Thyroid gland (tissue), 4 donors: Measurements from ENCODE around the gene UNC119. TPM values are rescaled to one million over a fixed set of nuclear protein-coding genes. Genes with fewer than 3 reads are reported as not detected.
A peak's percentile ranks its signal among the peaks of the same experiment; 100 is the strongest.

ENCODE experiments used
- DNase-seq, 2 donors: peaks; one replicate each; pipeline ENCODE4 v3.0.0-alpha.2; 2019
- H3K27ac ChIP-seq, 3 donors: fragments of 200-600 bp; sonication (generic); 1 replicate in 2 of 3; 2 replicates in 1 of 3; pipeline ENCODE4 v1.5.1; 2016 to 2019; ENCODE audit warnings: mild to moderate bottlenecking in 1 of 3, moderate library complexity in 1 of 3
- H3K27me3 ChIP-seq: fragments of 200-600 bp; sonication (generic); one replicate; pipeline ENCODE4 v1.5.1; 2019
- H3K36me3 ChIP-seq, 2 donors: fragments of 200-600 bp; sonication (generic); one replicate each; pipeline ENCODE4 v1.5.1; 2016 to 2019
- H3K4me1 ChIP-seq, 2 donors: fragments of 200-600 bp; sonication (generic); one replicate each; pipeline ENCODE4 v1.5.1; 2017 to 2019
- H3K4me3 ChIP-seq, 3 donors: fragments of 200-600 bp; sonication (generic); replicated peaks in 1 of 3; 1 replicate in 2 of 3; 2 replicates in 1 of 3; pipeline ENCODE4 v1.5.1; 2016; ENCODE audit warnings: mild to moderate bottlenecking in 1 of 3
- H3K9me3 ChIP-seq: fragments of 200-600 bp; sonication (generic); one replicate; pipeline ENCODE4 v1.5.1; 2017
- POLR2A ChIP-seq, 2 donors: fragments of 450-650 bp; IDR thresholded peaks; one replicate each; pipeline ENCODE4 v1.6.1; 2017; ENCODE audit warnings: antibody characterized with exemption in 2 of 2, mild to moderate bottlenecking in 2 of 2, moderate library complexity in 1 of 2
- WGBS, 2 donors: methylation state at CpG; one replicate each; pipeline ENCODE4 v1.1.5; 2017; 5-methylcytosine and 5-hydroxymethylcytosine counted together
- intact Hi-C: fragments of 100-400 bp; cut with DNase I; formaldehyde crosslinking; loops from one replicate; pipeline ENCODE4 v1.15.1; 2023
- total RNA-seq, 4 donors: library from RNA; depleted of rRNA; stranded (reverse); fragments of >200 nt; gene quantifications; one replicate each; pipeline ENCODE4 v1.2.3, GENCODE V29; 2016
- TF ChIP-seq, protein P1 (sequence below), 6 experiments: fragments of 200-600 bp in 3 of 6; fragments of 450-650 bp in 3 of 6; sonication (generic) in 3 of 6; IDR thresholded peaks; one replicate each; pipeline ENCODE4 v1.5.1; 2016 to 2019; ENCODE audit warnings: antibody characterized with exemption in 6 of 6, mild to moderate bottlenecking in 2 of 6, inconsistent platforms in 1 of 6, moderate library complexity in 1 of 6

UNC119 gene
- total RNA-seq, 4 donors from 2014 or later: 29.8 to 43.9 (median 36.0) TPM

DNA sequence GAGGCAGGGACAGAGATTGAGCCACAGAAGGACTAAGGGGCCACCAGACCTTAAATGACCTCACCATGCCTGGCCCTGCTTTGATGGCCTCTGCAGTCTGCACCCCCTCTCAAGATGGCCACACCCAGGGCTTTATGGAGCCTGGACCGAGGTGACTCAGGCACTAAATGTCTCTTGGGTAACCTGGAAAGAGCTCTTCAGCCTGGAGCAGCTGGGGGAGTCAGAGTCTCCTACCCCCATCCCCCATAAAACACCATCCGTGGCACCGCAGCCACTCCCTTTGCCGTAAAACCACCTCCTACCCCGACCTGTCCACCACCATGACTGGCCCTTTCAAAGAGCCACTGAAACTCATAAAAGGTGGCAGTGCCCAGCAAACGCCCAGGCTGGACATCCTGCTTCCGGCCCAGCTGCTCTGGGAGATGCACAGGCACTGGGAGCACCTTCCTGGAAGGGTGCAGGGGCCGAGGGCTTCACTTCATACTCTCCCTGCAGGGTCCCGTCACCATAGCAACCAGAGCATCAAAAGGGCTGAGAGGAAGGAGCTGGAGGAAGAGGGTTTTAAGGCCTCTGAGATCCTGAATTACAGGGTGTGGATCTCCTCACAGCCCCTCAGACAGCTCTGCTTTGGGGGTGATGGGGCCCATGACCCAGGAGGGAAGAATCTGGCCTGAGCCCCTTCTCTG lies 24.0 kb downstream of the UNC119 start:
- Histone ChIP-seq H3K9me3 (no peaks in the 10 kb centered on the region), H3K27me3 (no peaks in the 10 kb centered on the region), H3K36me3 (no peaks in the 10 kb centered on the region), H3K27ac (no peak overlapping the region), H3K4me1 (peaks cover 25 to 49% of the 10 kb centered on the region in 2 donors), H3K4me3 (no peak overlapping the region)
- intact Hi-C loops: no loop called here
- WGBS, 2 donors: 81 to 87% methylated on average over 4 to 9 of the region's 9 CpGs
- no peak for TF ChIP-seq POLR2A (IDR thresholded peaks at IDR 0.05)
- DNase-seq: no peak

DNA sequence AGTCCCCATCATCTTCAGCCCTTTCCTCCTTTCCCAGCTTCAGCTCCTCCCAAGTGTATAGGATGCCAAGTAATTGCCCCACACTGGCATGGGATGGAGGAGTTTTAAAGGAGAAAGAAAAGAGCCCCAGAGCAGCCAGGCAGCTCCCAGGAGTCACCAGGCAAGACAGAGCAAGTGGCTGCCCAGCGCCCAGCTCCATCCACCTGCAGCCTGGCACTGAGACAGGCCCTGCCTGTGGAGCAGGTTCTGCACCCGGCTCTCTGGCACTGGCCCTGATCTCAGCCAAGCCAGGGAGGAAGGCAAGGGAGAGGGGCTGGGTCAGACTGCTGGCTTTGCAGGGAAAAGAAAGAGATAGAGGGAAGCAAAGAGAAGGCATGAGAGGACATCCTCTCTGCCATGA lies 24.6 kb downstream of the UNC119 start:
- no peaks in the 10 kb centered on the region for H3K36me3 ChIP-seq
- H3K4me1 ChIP-seq: peaks cover 30 to 52% of the 10 kb centered on the region in 2 donors
- TF ChIP-seq POLR2A (IDR thresholded peaks at IDR 0.05): no peak
- TF ChIP-seq, protein P1, sequence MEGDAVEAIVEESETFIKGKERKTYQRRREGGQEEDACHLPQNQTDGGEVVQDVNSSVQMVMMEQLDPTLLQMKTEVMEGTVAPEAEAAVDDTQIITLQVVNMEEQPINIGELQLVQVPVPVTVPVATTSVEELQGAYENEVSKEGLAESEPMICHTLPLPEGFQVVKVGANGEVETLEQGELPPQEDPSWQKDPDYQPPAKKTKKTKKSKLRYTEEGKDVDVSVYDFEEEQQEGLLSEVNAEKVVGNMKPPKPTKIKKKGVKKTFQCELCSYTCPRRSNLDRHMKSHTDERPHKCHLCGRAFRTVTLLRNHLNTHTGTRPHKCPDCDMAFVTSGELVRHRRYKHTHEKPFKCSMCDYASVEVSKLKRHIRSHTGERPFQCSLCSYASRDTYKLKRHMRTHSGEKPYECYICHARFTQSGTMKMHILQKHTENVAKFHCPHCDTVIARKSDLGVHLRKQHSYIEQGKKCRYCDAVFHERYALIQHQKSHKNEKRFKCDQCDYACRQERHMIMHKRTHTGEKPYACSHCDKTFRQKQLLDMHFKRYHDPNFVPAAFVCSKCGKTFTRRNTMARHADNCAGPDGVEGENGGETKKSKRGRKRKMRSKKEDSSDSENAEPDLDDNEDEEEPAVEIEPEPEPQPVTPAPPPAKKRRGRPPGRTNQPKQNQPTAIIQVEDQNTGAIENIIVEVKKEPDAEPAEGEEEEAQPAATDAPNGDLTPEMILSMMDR (IDR thresholded peaks at IDR 0.05): no peak
- peak overlapping the region in 2 of 3 donors; percentile 33 to 53 for H3K27ac ChIP-seq
- H3K9me3 ChIP-seq: no peaks in the 10 kb centered on the region
- intact Hi-C loops: no loop called here
- peak; percentile 66 to 81 for DNase-seq
- 43 to 44% methylated on average over 2 of the region's 2 CpGs for WGBS, 2 donors
- no peaks in the 10 kb centered on the region for H3K27me3 ChIP-seq
- H3K4me3 ChIP-seq: no peak overlapping the region

DNA sequence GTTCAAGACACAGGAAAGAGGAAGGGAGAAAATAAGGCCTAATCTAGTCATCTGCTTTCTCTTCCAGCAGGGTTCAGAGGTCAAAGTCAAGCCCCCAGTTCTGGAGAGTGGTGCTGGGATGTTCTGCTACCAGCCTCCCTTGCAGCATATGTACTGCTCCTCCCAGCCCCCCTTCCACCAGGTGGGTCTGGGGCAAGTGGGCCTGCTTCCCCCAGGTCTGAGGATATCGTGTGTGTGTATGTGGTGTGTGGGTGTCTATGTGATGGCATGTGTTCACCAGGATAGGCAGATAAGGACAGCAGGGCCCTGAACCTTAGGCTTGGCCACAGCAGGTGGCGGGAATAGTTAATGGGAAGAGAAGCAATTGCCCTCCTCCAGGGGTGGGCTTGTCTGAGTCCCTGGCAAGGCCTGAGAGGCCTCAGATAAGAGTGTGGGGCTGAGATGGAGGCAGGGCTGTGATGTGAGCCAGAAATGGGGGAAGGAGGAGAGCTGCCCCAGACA lies 25.2 kb downstream of the UNC119 start:
- intact Hi-C loops: no loop called here
- no peak for TF ChIP-seq POLR2A (IDR thresholded peaks at IDR 0.05)
- TF ChIP-seq, protein P1 (IDR thresholded peaks at IDR 0.05): no peak
- 94% methylated on average over 2 of the region's 2 CpGs for WGBS, 2 donors
- Histone ChIP-seq H3K4me1 (peaks cover 34 to 54% of the 10 kb centered on the region in 2 donors), H3K4me3 (no peak overlapping the region), H3K36me3 (no peaks in the 10 kb centered on the region), H3K27me3 (no peaks in the 10 kb centered on the region), H3K27ac (peak overlapping the region in 2 of 3 donors; percentile 33 to 53), H3K9me3 (no peaks in the 10 kb centered on the region)
- no peak for DNase-seq

DNA sequence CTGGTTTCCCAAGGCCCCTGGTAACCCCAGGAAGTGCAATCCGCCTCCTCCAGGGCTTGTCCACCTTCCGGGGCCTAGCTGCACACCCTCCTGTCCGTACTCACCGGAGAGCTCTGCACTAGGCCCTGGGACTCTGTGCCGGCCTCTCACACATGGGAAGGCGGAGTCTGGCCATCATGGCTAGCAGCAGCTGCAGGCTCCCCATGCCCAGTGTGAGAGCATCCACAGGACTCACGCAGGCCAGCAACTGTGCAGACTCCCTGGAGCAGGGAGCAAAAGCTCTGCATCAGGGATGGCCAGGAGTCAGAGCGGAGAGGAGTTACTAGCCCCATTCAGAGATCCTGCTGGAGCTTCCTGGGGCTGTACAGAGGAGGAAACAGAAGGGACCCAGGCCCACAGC lies 26.0 kb downstream of the UNC119 start:
- H3K36me3 ChIP-seq: no peaks in the 10 kb centered on the region
- intact Hi-C loops: no loop called here
- no peak for TF ChIP-seq POLR2A (IDR thresholded peaks at IDR 0.05)
- TF ChIP-seq, protein P1 (IDR thresholded peaks at IDR 0.05): no peak
- DNase-seq: no peak
- 78 to 97% methylated on average over 4 to 6 of the region's 8 CpGs for WGBS, 2 donors
- H3K4me1 ChIP-seq: peaks cover 42 to 62% of the 10 kb centered on the region in 2 donors
- no peak overlapping the region for H3K4me3 ChIP-seq
- peak overlapping the region in 1 of 3 donors; percentile 33 for H3K27ac ChIP-seq
- H3K9me3 ChIP-seq: no peaks in the 10 kb centered on the region
- no peaks in the 10 kb centered on the region for H3K27me3 ChIP-seq

DNA sequence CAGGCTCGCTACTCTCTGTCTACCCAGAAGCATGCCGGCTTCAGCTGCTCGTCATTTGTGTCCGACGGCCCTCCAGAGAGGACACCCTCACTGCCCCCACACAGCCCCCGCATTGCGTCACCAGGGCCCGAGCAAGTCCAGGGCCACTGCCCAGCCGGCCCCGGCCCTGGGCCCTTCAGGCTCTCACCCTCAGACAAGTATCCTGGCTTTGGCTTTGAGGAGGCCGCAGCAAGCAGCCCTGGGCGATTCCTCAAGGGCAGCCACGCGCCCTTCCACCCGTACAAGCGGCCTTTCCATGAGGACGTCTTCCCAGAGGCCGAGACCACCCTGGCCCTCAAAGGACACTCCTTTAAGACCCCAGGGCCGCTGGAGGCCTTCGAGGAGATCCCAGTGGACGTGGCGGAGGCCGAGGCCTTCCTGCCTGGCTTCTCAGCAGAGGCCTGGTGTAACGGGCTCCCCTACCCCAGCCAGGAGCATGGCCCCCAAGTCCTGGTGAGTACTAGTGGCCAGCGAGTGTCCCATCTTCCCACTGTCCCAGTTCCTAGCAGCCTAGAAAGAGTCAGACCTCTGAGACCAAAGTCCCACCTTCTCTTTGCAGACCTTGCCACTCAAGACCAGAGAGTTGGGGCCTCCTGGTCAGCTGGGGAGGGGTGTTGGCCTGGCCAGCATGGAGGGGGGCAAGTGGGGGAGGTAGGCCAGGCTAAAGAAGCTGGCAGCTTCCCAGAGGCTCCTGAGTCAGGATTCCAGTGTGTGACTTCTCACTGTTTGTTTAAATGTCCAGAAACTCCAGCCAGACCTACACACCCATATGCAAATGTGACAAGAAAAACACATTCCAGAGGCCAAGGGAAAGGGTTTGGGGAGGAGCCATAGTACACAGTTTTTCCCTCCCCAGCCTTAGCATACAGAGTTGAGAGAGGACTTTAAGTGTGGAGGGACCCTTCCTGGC lies 27.7 kb downstream of the UNC119 start:
- H3K27ac ChIP-seq: peak overlapping the region; percentile 90 to 95 (median 94)
- peak; percentile 92 to 93 for DNase-seq
- H3K9me3 ChIP-seq: no peaks in the 10 kb centered on the region
- H3K27me3 ChIP-seq: no peaks in the 10 kb centered on the region
- intact Hi-C loops: no loop called here
- peaks cover 53 to 76% of the 10 kb centered on the region in 2 donors for H3K4me1 ChIP-seq
- no peaks in the 10 kb centered on the region for H3K36me3 ChIP-seq
- TF ChIP-seq POLR2A (IDR thresholded peaks at IDR 0.05): peak in 1 of 2 donors; percentile 11
- TF ChIP-seq, protein P1 (IDR thresholded peaks at IDR 0.05): no peak
- no peak overlapping the region for H3K4me3 ChIP-seq
- 71 to 81% methylated on average over 4 to 24 of the region's 25 CpGs for WGBS, 2 donors
